GM18520 (cell line): ENCODE data around the gene ZNF579.
"Not testable (repeated sequence)": the region's sequence is repeated elsewhere in the genome, so short reads cannot be mapped to it uniquely, and the experiment has no call there.

Experiments used
- ATAC-seq: cut with Tn5 transposase; IDR thresholded peaks from one replicate; pipeline ENCODE4 v1.9.1; 2021; ENCODE audit not compliant: unreplicated experiment

ZNF579 gene

DNA sequence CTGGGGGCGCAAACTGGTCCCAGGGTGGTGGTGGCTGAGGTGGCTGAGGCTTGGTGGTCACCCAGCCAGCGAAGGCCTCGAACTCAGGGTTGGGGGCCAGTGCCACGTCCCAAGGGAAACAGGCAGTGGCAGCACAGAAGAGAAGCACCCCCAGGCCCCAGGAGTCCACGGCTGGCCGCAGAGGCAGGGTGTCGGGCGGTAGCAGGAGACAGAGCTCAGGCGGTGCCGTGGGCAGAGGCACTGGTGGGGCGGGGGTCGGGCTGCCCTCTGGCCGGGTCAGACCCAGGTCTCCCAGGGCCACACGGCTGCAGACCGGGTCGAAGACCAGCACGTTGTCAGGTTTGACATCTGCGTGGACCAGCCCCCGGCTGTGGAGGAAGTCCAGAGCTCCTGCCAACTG lies 39.6 kb downstream of the ZNF579 start:
- no peak for ATAC-seq

GRCh38 chr19:55540619-55541018 lies 40.0 kb downstream of the ZNF579 start:
- ATAC-seq, result no peak

GRCh38 chr19:55539090-55539984 lies 41.3 kb downstream of the ZNF579 start:
- no peak for ATAC-seq

GRCh38 chr19:55538132-55538531 lies 42.5 kb downstream of the ZNF579 start:
- no peak for ATAC-seq

- no peak for ATAC-seq
Observed at GRCh38 chr19:55537741-55538111, 42.9 kb downstream of the ZNF579 start.

- ATAC-seq, result no peak
Observed at GRCh38 chr19:55536951-55537740, 43.5 kb downstream of the ZNF579 start, which contains the start of gene SBK2. Gene SBK2 (minus strand): TSS chr19:55537133. CDS start chr19:55536294, 839 bp downstream.

GRCh38 chr19:55536366-55536765 lies 44.3 kb downstream of the ZNF579 start:
- no peak for ATAC-seq

- no peak for ATAC-seq
Observed at GRCh38 chr19:55535965-55536350, 44.7 kb downstream of the ZNF579 start.

DNA sequence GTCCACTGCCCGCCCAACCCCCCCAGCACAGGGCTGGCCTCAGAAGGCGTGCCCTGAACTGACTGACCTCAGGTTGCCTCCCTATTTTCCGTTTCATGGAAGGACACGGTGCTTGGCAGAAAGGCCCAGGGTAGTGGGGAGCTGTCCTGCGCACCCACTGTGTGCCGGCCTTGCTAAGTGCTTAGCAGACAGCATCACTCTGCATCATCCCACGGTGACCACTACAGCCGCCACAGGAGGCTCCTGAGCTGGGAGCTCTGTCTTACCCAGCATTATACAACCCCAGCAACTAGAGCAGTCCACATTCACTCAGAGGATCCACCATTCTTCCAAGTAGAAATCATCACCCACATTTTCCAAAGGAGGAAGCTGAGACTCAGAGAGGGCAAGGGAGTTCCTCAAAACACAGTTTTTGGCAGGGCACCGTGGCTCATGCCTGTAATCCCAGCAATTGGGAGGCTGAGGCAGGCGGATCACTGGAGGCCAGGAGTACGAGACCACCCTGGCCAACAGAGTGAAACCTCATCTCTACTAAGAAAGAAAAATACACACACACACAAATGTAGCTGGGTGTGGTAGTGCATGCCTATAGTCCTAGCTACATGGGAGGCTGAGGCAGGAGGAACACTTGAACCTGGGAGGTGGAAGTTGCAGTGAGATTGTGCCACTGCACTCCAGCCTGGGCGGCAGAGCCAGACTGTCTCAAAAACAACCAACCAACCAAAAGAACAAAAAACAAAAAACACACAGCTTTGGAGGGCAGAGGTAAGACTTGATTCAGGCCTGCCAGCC lies 45.3 kb downstream of the ZNF579 start:
- ATAC-seq, result no peak

- not testable (repeated sequence) for ATAC-seq
Observed at GRCh38 chr19:55534280-55534679, 46.4 kb downstream of the ZNF579 start.

GRCh38 chr19:55530996-55531395 lies 49.7 kb downstream of the ZNF579 start:
- ATAC-seq, result no peak

GRCh38 chr19:55529636-55530234 lies 50.9 kb downstream of the ZNF579 start:
- no peak for ATAC-seq

DNA sequence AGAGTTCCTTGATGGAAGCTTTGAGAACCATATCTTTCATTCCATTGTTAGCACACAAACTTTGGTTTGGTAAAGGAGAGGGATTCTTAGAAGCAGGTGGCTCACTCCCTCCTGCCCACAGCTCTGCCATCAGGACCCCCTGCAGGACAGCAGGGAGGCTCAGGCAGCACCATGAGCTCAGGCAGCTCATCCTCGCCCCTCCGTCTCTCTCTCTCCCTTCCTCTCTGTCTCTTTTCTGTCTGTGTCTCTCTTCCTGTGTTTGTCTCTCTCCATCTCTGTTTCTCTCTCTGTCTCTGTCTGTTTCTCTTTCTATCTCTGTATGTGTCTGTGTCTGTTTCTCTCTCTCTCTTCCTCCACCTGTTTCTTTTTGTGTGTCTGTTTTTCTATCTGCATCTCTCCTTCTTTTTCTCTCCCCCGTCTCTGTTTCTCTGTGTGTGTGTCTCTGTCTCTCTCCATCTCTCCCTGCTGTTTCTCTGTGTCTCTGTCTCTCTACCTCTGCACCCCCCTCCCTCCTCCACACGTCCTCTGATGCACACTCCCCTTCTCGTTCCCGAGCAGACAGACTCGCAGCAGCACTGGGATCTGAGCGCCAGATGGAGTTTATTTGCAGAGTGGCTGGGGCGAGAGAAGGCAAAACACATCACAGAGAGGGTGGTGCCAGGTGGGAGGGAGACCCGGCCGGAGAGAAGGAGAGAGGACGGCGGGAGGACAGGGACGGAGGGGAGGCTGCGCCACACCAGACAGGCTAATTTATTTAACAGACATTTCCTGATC lies 52.4 kb downstream of the ZNF579 start:
- ATAC-seq, result no peak

DNA sequence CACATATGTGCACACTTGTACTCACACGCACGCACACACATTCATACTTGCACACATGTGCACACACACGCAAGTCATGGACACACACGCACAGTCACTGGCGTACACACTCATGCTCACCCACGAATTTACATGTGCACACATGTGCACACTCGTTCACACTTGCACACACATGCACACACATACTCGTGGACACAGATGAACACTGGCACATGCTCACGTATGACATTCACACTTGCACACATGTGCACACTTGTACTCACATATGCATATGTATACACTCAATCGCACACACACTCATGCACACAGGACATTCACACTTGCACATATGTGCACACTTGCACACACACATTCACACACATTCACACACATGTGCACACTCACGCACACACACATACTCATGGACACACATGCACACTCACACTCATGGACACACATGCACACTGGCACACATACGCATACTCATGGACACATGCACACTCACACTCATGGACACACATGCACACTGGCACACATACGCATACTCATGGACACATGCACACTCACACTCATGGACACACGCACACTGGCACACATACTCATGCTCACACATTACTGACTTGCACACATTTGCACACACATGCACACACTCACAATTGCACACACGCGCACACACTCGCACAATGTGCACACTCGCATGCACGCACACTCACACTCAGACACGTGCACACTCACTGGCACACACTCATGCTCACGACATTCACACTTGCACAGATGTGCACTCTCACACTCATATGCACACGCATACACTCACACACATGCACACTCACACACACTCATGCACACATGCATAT lies 53.2 kb downstream of the ZNF579 start:
- no peak for ATAC-seq
